Activated naive CD8-positive, alpha-beta T cell (primary cell): ENCODE measurements around the gene CFAP54.

ENCODE experiments used
- H3K27ac Mint-ChIP-seq: one replicate; pipeline ENCODE4 v1.8.0; 2021; ENCODE audit warnings: mixed read lengths
- H3K27me3 Mint-ChIP-seq: one replicate; pipeline ENCODE4 v1.8.0; 2021; ENCODE audit warnings: mixed read lengths
- H3K36me3 Mint-ChIP-seq: one replicate; pipeline ENCODE4 v1.8.0; 2021; ENCODE audit warnings: mixed read lengths
- H3K4me1 Mint-ChIP-seq: one replicate; pipeline ENCODE4 v1.8.0; 2021; ENCODE audit warnings: low read depth, mixed read lengths
- H3K4me3 Mint-ChIP-seq: one replicate; pipeline ENCODE4 v1.8.0; 2021; ENCODE audit warnings: mild to moderate bottlenecking, mixed read lengths
- H3K9me3 Mint-ChIP-seq: one replicate; pipeline ENCODE4 v1.8.0; 2021; ENCODE audit warnings: low read depth, mixed read lengths

The CFAP54 gene

DNA sequence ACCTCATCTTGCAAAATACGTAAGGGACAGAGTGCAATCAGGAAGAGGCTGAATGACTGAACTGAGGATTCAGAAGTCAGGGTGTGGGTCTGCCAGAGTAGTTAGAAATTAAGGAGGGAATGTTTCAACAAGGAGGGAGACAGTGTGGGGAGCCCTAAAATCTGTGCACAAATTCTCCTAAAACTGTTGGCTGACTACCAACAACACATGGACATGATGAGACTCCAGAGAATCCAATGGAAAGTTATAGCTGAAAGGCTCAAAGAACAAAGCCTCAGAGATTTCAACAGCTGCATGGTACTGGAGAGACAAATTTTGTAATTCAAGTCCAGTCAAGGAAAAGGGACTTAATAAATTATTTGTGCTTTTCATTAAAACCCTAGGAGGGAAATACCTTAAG, 381.6 kb downstream of the CFAP54 start:
- no peaks in the 10 kb centered on the region for H3K36me3 Mint-ChIP-seq
- no peak overlapping the region for H3K4me3 Mint-ChIP-seq
- H3K9me3 Mint-ChIP-seq, result no peaks in the 10 kb centered on the region
- H3K27ac Mint-ChIP-seq, result no peak overlapping the region
- no peaks in the 10 kb centered on the region for H3K4me1 Mint-ChIP-seq
- H3K27me3 Mint-ChIP-seq, result peaks cover 12% of the 10 kb centered on the region

DNA sequence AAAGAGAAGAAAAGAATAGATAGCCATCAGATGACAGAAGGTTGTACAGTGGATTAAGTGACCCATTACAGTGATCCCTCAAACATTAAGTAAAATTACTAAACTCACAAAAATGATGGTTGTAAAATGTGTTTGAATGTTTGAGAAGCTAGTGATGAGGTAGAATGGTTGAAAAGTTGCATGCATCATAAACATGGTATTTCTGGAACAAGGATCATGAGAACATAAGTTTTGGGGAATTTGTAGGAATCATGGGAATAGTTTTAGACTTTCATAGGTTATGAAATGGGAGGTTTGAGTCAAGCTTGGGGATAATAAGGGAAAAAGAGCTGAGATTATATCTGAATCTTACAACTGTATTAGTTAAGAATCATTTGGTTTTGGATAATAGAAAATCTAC, 383.6 kb downstream of the CFAP54 start:
- H3K27ac Mint-ChIP-seq, result no peak overlapping the region
- no peaks in the 10 kb centered on the region for H3K36me3 Mint-ChIP-seq
- no peaks in the 10 kb centered on the region for H3K4me1 Mint-ChIP-seq
- H3K9me3 Mint-ChIP-seq, result no peaks in the 10 kb centered on the region
- H3K4me3 Mint-ChIP-seq, result no peak overlapping the region
- peaks cover 9% of the 10 kb centered on the region for H3K27me3 Mint-ChIP-seq

DNA sequence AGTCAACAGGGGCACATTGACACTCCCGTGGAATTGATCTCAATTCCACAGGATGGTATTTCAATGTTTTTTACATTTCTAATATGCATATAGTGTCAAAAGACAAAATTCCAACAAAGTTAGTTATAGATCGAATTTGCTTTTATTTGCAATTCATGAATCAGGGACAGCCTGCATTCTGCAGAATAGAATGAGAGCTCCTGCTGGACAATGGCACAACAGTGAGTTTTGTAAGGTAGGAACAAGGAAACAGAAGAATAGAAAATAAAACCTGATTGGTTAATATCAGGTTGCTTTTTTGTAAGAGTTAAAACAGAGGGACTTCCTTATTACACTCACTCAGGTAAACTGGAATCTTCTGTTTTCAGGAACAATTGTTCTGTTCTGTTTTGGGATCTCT, 384.8 kb downstream of the CFAP54 start:
- Mint-ChIP-seq H3K36me3 (no peaks in the 10 kb centered on the region), H3K4me3 (no peak overlapping the region), H3K27me3 (peaks cover 11% of the 10 kb centered on the region), H3K9me3 (no peaks in the 10 kb centered on the region), H3K4me1 (no peaks in the 10 kb centered on the region), H3K27ac (no peak overlapping the region)

DNA sequence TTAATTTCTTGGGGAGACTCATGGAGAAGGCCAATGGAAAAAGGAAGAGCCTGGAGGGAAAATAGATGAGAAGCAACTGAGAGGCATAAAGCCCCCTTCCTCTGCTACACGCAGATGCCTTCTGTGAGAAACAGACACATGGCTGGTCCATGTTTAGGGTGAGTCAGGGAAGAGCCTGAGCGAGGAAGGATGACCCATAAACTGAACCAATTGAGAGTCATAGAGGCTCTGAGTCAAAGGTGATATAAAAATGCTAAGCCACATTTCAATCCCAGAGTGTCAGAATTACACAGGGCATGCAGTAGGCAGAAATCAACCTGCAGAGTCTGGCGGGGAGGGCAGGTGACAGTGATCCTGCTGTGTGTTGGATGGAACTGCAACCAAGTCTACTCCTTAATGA, 387.6 kb downstream of the CFAP54 start:
- no peaks in the 10 kb centered on the region for H3K4me1 Mint-ChIP-seq
- no peak overlapping the region for H3K4me3 Mint-ChIP-seq
- no peaks in the 10 kb centered on the region for H3K9me3 Mint-ChIP-seq
- H3K36me3 Mint-ChIP-seq, result no peaks in the 10 kb centered on the region
- H3K27me3 Mint-ChIP-seq, result peaks cover 8% of the 10 kb centered on the region
- no peak overlapping the region for H3K27ac Mint-ChIP-seq

DNA sequence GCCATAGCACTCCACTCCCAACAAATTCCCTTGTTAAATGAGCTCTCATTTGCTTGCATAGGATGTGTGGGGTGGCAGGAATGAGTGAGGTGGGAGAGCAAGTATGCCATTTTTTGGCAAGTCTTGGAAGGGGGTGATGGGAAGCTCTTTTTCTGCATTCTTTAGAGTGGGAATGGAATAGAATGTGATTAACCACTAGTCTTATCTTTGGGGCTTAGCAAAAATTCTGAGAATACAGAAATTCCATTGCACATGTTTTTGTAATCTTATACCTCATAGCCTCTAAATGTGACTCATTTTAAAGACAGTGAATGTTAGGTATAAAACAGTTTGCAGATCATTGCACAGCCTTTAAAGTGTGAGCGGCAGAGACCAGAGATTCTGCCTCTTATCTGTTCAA, 389.3 kb downstream of the CFAP54 start:
- Mint-ChIP-seq H3K4me3 (no peak overlapping the region), H3K9me3 (no peaks in the 10 kb centered on the region), H3K36me3 (no peaks in the 10 kb centered on the region), H3K4me1 (no peaks in the 10 kb centered on the region), H3K27me3 (peaks cover 8% of the 10 kb centered on the region), H3K27ac (no peak overlapping the region)

DNA sequence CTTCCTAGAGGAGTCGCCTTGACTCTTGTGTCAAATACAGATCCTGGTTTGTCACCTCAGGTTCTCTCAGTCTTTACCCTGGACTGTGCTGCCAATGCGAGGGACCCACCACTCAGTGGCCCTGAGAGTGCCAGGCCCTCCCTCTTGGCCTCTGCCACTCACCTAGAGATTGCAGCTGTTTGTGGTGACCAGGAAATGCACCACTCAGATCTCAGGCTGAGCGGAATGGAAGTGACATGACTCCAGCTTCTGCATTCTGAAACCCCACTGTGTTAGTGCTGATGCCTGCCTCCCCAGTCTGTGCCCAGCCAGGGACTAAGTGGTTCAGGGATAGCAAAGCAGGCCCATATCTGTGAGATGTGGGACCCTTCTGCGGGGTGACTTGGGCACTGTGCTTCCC, 389.9 kb downstream of the CFAP54 start:
- Mint-ChIP-seq H3K9me3 (no peaks in the 10 kb centered on the region), H3K27ac (no peak overlapping the region), H3K27me3 (peaks cover 8% of the 10 kb centered on the region), H3K4me1 (no peaks in the 10 kb centered on the region), H3K4me3 (no peak overlapping the region), H3K36me3 (no peaks in the 10 kb centered on the region)

DNA sequence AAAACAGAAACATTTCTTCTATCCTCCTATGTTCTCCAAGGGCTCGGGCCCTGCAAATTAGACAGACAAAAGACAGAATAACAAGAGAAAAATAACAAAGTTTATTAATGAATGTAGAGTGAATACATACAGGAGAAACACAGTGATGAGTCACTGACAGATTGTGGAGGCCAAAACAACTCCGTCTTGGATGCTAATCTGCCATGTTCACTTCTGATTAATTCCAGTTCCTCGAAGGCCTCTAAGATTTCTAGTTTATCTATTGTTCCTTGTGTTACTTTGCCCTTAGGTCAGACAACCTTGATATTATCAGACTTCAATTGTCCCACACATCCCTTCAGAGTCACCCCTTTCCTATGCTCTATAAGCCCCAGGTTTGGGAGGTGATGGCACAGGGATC, 390.8 kb downstream of the CFAP54 start:
- H3K9me3 Mint-ChIP-seq, result no peaks in the 10 kb centered on the region
- H3K36me3 Mint-ChIP-seq, result no peaks in the 10 kb centered on the region
- H3K27me3 Mint-ChIP-seq, result peaks cover 8% of the 10 kb centered on the region
- H3K4me3 Mint-ChIP-seq, result no peak overlapping the region
- no peak overlapping the region for H3K27ac Mint-ChIP-seq
- no peaks in the 10 kb centered on the region for H3K4me1 Mint-ChIP-seq

DNA sequence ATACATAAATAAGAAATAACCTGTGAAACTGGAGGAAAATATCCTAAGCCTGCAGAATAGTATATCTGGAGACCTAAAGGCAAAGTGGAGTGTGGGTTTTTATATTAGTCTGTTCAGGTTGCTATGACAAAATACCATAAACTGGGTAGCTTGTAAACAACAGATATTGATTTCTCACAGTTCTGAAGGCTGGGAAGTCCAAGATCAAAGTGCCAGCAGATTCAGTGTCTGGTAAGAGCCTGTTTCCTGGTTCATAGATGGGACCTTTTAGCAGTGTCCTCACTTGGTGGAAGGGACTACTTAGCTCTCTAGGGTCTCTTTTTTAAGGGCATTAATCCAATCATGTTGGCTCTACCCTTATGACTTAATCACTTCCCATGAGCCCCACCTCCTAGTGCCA, 392.2 kb downstream of the CFAP54 start:
- no peaks in the 10 kb centered on the region for H3K9me3 Mint-ChIP-seq
- H3K4me1 Mint-ChIP-seq, result no peaks in the 10 kb centered on the region
- peaks cover 2% of the 10 kb centered on the region for H3K27me3 Mint-ChIP-seq
- no peak overlapping the region for H3K27ac Mint-ChIP-seq
- H3K36me3 Mint-ChIP-seq, result no peaks in the 10 kb centered on the region
- no peak overlapping the region for H3K4me3 Mint-ChIP-seq

DNA sequence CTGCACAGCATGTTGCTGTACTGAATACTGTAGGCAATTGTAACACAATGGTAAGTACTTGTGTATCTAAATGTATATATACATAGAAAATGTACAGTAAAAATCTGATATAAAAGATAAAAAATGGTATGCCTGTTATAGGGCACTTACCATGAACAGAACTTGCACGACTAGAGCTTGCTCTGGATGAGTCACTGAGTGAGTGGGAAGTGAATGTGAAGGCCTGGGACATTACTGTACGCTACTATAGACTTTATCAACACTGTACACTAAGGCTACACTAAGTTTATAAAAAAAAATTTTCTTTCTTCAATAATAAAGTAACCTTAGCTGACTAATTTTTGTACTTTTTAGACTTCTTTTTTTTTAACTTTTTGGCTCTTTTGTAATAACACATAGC, 393.5 kb downstream of the CFAP54 start:
- H3K27me3 Mint-ChIP-seq, result peaks cover 3% of the 10 kb centered on the region
- no peaks in the 10 kb centered on the region for H3K9me3 Mint-ChIP-seq
- H3K4me1 Mint-ChIP-seq, result no peaks in the 10 kb centered on the region
- H3K27ac Mint-ChIP-seq, result no peak overlapping the region
- no peak overlapping the region for H3K4me3 Mint-ChIP-seq
- no peaks in the 10 kb centered on the region for H3K36me3 Mint-ChIP-seq

DNA sequence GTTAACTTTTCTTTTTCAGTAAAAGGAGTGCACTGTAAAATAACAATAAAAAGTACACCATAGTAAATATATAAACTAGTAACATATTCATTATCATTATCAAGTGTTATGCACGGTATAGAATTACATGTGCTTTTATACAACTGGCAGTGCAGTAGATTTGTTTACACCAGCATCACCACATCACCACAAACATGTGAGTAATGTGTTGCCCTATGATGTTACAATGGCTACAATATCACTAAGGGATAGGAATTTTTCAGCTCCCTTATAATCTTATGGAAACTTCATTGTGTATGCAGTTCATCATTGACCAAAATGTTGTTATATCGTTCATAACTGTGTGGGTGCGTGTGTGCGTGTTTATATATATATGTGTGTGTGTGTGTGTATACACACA, 394.2 kb downstream of the CFAP54 start:
- Mint-ChIP-seq H3K27me3 (peaks cover 1% of the 10 kb centered on the region), H3K9me3 (no peaks in the 10 kb centered on the region), H3K36me3 (no peaks in the 10 kb centered on the region), H3K27ac (no peak overlapping the region), H3K4me3 (no peak overlapping the region), H3K4me1 (no peaks in the 10 kb centered on the region)

DNA sequence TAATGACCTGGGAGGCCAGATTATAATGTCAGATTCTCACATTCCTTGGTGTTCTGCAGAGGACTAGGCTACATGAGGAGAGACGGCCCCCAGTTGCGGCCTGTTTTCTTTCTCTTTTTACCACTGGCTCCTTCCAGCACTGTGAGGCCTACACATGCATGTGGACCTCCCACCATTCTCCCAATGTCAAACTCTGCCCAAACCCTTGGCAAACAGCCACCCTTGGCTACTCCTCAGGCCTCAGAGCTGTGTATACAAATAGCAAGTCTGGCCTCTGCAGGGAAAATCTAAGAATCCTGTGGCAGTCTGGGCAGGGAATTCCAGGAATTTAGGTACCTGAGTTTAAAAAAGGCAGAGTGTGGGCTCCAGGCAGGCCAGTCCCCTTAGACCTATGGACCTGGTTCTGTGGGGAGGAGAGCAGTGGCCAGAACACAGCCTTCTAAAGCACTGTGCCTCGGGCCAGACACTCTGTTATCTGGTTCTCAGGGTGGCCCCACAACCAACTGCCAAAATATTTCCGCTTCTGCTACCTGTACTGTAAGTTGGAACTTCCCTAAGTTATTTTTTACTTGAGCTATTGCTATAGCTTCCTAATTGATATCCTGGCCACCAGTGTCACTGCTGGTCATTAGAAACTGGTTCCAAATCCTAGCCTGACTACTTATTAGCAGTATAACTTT, 397.8 kb downstream of the CFAP54 start:
- Mint-ChIP-seq H3K4me3 (no peak overlapping the region), H3K9me3 (no peaks in the 10 kb centered on the region), H3K36me3 (no peaks in the 10 kb centered on the region), H3K27me3 (peaks cover 6% of the 10 kb centered on the region), H3K27ac (no peak overlapping the region), H3K4me1 (peaks cover 4% of the 10 kb centered on the region)

DNA sequence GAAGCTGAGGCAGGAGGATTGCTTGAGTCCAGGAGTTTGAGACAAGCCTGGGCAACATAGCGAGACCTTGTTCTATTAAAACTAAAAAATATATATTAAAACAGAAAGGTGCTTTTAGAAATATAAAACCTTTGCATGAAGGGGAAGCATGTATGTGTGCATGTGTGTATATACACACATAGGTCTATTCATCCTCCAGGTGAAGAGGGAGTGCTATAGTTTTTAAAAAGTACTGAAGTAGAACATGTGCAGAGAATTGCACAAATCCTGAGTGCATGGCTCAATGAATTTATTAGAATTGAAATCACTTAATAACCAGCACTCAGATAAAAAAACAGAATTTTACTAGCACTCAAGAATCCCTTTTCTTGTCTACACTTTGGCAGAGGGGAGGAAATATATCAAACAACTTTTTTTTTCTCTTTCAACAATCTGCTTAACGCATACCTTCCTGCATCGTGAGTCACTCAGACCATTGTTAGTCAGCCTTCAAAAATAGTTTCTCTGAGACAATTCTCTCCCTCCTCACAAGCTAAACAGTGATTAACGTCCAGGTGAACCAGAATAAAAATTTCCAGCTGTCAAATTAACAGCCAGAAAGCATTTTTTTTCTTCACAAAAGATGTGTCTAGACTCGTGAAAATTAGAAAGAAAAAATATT, 400.0 kb downstream of the CFAP54 start:
- H3K4me3 Mint-ChIP-seq, result no peak overlapping the region
- no peak overlapping the region for H3K27ac Mint-ChIP-seq
- H3K4me1 Mint-ChIP-seq, result peaks cover 4% of the 10 kb centered on the region
- H3K36me3 Mint-ChIP-seq, result peaks cover 3% of the 10 kb centered on the region
- peaks cover 6% of the 10 kb centered on the region for H3K27me3 Mint-ChIP-seq
- H3K9me3 Mint-ChIP-seq, result no peaks in the 10 kb centered on the region

DNA sequence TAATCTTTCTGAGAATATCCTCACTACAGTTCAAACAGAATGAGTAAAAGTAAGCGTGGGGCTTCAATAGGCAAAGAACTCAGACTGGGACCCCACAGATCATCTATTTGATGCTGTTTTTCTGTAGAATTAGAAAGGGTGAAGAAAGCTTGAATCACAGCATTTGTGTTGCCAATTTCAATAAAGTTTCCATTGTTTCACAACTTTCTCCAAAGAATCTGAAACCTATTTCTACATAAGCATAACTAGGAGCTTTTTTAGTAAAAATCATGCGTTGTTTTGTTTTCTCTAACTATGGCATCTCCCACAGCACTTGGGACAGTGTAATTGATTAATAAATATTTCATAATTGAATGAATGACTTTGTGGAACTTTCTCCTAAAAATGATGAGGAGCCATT, 401.0 kb downstream of the CFAP54 start:
- peaks cover 6% of the 10 kb centered on the region for H3K27me3 Mint-ChIP-seq
- H3K4me3 Mint-ChIP-seq, result no peak overlapping the region
- peaks cover 3% of the 10 kb centered on the region for H3K36me3 Mint-ChIP-seq
- peaks cover 4% of the 10 kb centered on the region for H3K4me1 Mint-ChIP-seq
- H3K9me3 Mint-ChIP-seq, result no peaks in the 10 kb centered on the region
- H3K27ac Mint-ChIP-seq, result no peak overlapping the region

DNA sequence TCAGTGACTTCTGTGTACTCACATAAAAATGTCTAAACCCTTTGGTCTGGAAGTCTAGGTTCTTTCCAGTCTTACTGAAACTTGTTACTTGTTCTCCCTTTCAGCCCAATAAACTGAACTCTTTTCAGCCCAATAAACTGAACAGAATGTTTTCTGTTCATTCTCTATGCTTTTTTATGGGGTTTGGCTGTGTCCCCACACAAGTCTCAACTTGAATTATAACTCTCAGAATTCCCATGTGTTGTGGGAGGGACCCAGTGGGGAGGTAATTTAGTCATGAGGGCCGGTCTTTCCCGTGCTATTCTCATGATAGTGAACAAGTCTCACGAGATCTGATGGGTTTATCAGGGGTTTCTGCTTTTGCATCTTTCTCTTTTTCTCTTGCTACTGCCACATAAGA, 402.7 kb downstream of the CFAP54 start:
- Mint-ChIP-seq H3K4me1 (peaks cover 4% of the 10 kb centered on the region), H3K4me3 (no peak overlapping the region), H3K27ac (no peak overlapping the region), H3K27me3 (peaks cover 6% of the 10 kb centered on the region), H3K9me3 (no peaks in the 10 kb centered on the region), H3K36me3 (peaks cover 3% of the 10 kb centered on the region)

DNA sequence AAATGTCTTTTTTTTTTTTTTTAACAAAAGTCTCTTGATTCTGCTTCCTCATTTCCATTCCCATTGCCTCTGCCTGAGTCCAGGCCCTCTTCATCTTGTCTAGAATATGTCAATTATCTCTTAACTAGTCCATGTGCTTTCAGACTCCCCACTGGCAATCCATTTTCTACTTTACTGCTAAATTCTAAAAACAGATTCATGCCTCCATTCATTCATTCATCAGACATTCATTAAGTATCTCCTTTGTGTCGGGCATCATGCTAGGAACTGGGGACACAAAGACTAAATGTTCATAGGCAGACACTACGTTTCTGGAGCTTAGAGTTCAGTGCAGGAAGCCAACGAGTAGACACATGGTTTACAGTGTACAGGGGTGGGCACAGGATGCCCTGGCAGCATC, 408.0 kb downstream of the CFAP54 start:
- Mint-ChIP-seq H3K27ac (no peak overlapping the region), H3K36me3 (peaks cover 3% of the 10 kb centered on the region), H3K27me3 (no peaks in the 10 kb centered on the region)

DNA sequence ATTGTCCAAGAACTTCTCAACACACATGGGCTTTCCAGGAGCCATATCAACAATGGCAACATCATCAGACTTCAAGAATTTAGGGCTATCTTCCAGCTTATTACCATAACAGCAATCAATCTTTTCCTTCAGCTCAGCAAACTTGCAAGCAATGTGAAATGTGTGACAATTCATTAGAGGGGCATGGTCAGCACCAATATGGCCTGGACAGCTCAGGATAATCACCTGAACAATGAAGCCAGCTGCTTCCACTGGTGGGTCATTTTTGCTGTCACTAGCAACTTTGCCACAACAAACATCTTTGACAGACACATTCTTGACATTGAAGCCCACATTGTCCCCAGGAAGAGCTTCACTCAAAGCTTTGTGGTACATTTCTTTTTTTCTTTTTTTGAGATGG, 411.8 kb downstream of the CFAP54 start:
- Mint-ChIP-seq H3K27me3 (no peaks in the 10 kb centered on the region), H3K27ac (no peak overlapping the region), H3K4me1 (peaks cover 3% of the 10 kb centered on the region), H3K9me3 (no peaks in the 10 kb centered on the region), H3K4me3 (no peak overlapping the region), H3K36me3 (no peaks in the 10 kb centered on the region)

More for the DNA sequence above, 408.0 kb downstream of the CFAP54 start:
- H3K4me3 Mint-ChIP-seq, result no peak overlapping the region
- no peaks in the 10 kb centered on the region for H3K9me3 Mint-ChIP-seq
- no peaks in the 10 kb centered on the region for H3K4me1 Mint-ChIP-seq
